Hematopoietic multipotent progenitor cell treated with erythropoietin and hydrocortisone succinate and interleukin-3 and kit ligand, for 17 days (in vitro differentiated cells): ENCODE measurements around the gene RPS6KA1.
A peak's percentile ranks its signal among the peaks of the same experiment; 100 is the strongest.
"Not testable (repeated sequence)": the region's sequence is repeated elsewhere in the genome, so short reads cannot be mapped to it uniquely, and the experiment has no call there.

Experiments used
- DNase-seq: peaks from one replicate; pipeline ENCODE4 v3.0.0-alpha.2; 2015; ENCODE audit warnings: low spot score

Gene RPS6KA1

DNA sequence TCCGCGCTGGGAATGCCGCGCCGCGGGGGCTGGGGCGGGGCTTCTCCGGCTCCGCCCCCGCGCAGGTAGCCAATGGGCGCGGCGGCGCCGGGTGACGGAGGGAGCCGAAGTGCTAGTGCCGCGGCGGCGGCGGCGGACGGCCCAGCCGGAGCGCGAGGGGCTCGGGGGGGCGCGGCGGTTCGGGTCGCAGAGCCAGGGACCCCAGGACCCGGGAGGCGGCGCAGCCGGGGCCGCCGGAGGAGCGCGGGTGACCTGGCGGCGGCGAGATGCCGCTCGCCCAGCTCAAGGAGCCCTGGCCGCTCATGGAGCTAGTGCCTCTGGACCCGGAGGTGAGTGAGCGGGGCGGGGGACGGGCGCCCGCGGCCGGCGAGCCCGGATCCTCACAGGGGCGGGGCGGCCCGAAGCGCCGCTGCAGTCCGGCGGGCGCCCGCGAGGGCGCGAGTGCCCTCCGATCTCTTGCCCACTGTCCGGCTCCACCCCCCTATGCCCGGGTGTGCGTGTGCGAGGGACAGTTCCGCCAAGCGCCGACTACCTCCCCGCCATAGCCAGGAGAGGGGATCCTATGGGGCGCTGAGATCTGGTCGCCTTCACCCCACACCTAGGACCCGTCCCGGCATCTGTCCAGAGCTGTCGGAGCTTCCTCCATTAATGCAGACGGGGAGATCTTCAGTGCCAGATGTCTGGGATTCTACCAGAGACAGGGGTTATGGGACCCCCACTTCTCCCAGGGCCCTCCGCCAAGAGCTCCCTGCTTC is at the start of gene RPS6KA1:
TSS of gene RPS6KA1 (plus strand) at position 107 of the 755 bp plus-strand sequence. CDS start at position 267, 160 bp downstream.
- DNase-seq = peak; percentile 70

- no peak for DNase-seq
Observed at GRCh38 chr1:26482921-26483320, 46.6 kb upstream of the RPS6KA1 start.

- DNase-seq = no peak
Observed at GRCh38 chr1:26483980-26484379, 45.6 kb upstream of the RPS6KA1 start.

- DNase-seq = no peak
Observed at GRCh38 chr1:26490155-26490554, 39.4 kb upstream of the RPS6KA1 start.

DNA sequence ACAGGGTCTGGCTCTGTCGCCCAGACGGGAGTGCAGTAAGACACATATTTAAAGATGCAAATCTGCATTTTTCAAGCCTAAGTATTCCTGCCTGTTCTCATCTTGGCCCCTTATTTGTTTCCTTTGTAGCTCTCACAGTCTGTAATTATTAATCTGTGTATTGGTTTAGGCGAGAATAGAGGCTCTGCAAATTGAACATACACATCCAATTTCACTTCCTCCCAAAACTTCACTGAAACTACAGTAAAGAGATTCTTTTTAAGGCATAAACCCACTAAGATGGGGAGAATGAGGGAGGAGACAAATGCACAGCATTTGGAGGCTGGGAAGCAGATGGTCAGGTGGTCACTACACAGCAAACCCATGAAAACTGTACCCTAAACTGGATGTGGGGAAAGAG is 36.3 kb upstream of the RPS6KA1 start:
- no peak for DNase-seq

DNA sequence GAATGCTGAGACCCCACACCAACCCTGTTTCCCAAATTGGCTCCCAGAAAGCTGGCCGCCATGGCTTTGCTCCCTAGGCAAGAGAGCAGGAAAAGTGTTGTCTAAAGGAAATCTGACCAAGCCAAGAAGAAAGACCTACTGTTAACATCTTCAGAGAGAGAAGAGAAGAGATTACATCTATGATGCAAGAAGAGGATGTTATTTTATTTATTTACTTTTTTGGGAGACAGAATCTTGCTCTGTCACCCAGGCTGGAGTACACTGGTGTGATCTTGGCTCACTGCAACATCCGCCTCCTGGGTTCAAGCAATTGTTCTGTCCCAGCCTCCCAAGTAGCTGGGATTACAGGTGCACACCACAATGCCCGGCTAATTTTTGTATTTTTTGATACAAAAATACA is 35.6 kb upstream of the RPS6KA1 start:
- DNase-seq = no peak

DNA sequence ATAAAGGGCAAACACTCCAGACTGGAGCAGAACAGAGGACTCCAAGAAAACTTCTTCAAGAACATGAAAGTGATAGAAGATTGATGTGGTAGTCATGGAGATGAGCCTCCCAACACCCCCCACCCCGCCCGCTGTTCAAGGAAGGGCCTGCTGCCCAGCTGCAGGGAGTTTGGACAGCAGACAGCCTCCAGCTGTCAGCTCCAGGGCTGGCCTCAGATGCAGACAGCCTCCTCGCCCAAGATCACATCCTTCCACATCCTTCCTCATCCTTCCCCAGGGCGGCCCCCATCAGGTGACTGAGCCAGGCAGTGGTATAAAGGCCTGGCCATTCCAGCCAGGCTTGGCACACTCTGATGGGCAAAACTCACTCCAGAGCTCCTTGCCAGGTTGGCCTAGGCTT is 32.7 kb upstream of the RPS6KA1 start:
- DNase-seq = no peak

DNA sequence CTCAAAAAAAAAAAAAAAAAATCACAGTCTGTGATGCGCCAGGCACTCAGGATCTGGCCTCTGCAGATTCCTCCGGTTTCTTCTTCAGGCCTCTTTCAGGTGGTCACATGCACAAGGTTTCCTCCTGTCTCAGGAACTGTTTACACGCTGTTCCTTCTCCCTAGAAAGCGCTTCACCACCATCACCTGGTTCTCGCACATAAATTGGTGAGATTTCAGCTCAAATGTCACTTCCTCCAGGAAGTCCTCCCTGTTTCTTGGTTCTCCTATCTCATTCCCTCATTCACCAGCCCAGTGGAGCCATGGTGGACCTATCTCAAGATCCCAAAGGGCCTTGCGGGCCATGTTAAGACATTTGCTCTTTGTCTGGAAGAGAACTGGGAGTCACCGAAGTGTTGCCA is 30.7 kb upstream of the RPS6KA1 start:
- DNase-seq = no peak

DNA sequence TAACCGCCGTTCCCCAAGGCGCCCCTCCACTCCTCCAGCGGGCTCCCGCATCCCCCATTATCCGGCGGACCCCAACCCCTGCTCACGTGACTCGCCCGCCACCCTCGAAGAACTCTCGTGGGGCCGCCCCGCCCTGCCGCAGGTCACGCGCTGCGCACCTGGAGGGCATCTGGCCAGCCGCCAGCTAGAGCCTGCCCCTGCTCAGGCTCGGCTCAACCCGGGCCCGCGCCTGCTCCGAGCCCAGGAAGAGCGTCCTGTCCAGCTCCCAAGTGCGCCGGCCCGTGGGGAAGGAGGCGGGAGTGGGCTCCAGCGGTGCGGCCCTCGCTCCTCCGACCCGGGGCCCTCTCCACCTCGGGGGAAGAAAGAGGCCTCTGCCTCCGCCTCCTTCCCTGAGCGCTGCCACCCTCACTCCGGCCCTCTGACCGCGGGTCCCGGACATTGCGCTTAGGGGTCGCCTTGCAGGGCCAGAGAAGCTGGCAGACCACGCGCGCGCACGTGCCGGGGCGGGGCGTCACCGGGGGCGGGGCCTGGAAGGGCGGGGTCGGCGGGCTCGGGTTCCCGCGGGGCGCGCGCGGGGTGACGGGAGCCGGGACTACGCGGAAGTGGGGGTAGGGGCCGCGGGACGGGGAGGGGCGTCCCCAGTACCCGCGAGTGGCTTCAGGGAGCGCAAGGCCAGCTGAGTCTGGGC is 28.9 kb upstream of the RPS6KA1 start:
- peak; percentile 82 for DNase-seq

DNA sequence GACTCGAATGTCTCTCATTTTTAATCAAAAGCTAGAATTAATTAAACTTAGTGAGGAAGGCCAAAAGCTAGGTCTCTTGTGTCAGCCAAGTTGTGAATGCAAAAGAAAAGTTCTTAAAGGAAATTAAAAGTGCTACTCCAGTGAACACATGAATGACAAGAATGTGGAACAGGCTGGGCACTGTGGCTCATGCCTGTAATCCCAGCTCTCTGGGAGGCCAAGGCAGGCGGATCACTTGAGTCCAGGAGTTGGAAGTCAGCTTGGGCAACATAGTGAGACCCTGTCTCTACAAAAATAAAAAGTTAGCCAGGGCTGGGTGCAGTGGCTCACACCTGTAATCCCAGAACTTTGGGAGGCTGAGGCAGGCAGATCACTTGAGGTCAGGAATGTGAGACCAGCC is 18.9 kb upstream of the RPS6KA1 start:
- not testable (repeated sequence) for DNase-seq

DNA sequence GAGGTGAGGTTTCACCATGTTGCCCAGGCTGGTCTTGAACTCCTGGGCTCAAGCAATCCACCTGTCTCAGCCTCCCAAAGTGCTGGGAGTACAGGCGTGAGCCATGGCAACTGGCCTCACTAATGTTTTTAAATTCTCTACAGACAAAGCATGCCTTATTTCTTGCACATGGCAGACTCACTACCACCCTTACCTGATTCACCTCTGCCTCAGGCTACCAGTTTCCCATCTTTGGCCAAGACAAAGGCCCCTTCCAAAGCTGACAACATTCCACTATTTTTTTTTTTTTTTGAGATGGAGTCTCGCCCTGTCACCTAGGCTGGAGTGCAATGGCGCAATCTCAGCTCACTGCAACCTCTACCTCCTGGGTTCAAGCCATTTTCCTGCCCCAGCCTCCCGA is 13.7 kb upstream of the RPS6KA1 start:
- not testable (repeated sequence) for DNase-seq

DNA sequence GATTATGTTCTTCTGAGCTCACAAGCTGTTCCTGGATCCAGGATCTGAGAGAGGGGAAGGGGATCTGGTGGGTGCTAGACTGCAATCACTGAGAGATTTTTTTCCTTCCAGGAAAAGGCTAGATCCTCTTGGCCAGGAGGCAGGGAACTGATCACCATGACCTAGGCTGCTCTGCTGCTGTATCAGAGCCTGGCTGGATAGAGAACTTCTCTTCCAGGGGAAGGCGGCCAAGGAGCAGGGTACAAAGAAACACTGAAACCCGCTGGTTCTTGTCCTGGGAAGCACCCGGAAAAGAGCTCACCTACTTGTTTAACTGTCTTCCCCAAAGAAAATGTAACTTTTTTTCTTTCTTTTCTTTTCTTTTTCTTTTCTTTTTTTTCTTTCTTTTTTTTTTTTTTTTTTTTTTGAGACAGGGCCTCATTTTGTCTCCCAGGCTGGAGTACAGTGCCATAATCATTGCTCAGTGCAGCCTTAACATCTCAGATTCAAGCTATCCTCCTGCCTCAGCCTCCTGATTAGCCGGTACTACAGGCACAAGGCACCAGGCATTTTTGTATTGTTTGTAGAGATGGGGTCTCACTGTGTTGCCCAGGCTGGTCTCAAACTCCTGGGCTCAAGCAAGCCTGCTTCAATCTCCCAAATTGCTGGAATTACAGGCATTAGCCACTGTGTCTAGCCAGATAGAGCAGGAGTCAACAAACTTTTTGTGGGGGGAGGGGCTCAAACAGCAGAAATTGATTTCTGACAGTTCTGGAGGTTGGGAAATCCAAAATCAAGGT is 12.4 kb upstream of the RPS6KA1 start:
- no peak for DNase-seq

DNA sequence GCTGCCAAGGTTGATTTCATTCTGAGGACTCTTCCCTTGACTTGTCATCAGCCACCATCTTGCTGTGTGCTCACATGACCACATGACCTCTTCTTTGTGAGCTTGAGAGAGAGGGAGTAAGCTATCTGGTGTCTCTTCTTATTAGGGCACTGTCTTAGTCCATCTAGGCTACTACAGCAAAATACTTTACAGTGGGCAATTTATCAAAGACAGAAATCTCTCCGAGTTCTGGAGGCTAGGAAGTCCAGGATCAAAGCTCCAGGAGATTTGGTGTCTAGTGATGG is 11.9 kb upstream of the RPS6KA1 start:
- no peak for DNase-seq

GRCh38 chr1:26518355-26518754 is 11.2 kb upstream of the RPS6KA1 start:
- DNase-seq = no peak

DNA sequence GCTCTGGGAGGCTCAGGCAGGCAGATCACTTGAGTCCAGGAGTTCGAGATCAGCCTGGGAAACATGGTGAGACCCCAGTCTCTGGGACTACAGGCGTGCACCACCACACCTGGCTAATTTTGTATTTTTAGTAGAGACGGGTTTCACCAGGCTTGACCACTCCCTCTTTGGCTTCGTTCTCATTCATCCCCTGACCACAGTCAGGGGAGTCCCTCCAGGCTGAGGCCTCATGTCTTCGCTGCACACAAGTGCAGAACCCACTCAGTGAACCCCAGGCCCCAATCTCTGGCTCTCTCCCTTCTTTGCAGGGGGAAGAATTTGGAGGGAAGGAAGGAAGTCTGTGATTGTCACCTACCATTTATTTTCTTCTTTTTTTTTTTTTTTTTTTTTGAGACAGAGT is 9.2 kb upstream of the RPS6KA1 start:
- DNase-seq = no peak

GRCh38 chr1:26521669-26522030 is 7.9 kb upstream of the RPS6KA1 start:
- no peak for DNase-seq

- DNase-seq = no peak
Observed at GRCh38 chr1:26522073-26522472, 7.5 kb upstream of the RPS6KA1 start.

DNA sequence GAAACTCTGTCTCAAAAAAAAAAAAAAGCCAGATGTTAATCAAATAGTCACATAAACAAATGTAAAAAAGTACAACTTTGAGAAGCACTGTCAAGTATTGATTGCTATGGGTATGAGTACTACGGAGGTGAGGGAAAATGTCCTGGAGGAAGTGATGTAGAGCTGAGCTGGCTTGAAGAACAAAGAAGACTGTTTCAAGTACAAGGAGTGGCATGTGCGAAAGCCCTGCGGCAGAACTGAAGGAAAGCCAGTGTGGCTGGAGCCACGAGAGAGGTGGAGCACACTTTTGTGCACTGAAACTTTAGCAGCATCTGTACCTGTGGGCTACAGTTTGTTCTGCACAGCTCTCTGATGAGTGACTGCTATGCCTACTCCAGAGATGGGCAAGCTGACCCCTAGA is 5.4 kb upstream of the RPS6KA1 start:
- no peak for DNase-seq

GRCh38 chr1:26526287-26526686 is 3.3 kb upstream of the RPS6KA1 start:
- DNase-seq = no peak

GRCh38 chr1:26529405-26529654 is 231 bp upstream of the RPS6KA1 start:
- no peak for DNase-seq

- DNase-seq = peak; percentile 19
Observed at GRCh38 chr1:26530410-26530894, 891 bp downstream of the RPS6KA1 start.

DNA sequence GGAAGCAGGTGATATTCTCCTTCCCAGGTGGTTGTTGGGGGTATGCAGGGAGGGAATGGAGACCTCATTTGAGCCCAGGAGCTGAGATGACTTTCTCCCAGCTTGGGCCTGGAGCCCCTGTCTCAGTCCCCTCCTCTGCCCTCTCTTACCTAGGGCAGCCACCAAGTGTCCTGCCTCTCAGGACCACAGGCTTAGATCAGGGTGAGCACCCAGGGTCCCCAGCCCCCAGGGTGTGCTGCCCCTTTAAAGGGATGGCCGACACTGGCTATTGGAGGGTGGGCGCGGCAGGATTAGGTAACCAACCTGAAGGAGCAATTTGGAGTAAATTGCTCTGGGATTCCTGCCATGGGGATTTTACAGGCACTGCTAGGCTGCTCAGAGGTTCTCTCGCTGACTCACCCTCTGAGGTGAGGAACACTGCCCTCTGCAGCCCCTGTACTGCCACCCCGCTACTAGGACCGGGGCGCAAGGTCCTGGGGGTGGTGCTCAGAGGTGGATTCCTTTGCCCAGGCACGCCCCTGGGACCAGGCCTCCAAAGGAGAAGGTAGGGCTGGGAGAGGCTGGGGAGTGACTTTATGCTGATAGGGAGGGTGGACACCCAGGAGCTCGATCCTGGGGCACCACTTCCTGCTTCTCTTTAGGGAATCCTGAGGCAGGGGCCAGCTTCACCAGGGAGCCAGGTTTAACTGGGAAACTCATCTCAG is 1.5 kb downstream of the RPS6KA1 start:
- DNase-seq = peak; percentile 71

DNA sequence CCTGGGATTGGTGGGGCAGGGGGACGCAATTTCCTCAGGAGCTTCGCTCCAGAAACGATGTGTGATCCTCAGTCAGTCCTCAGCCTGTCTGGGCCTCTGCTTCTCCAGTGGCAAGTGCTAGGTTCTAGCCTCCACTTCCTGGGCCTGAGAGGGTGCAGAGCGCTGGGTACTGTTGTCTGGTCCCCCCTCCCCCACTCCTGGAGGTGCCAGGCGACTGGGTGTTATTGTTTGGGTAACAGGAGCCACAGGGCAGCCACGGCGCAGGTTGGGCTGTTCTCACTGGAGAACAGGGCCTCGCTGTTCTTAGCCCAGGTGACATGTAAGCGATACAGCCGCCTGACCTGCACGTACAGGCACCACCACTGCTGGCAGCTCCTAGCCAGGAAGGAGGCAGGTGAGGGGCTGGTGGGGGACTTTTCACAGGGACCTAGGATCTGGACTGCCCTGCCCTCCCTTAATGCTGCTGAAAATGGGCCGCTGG is 2.1 kb downstream of the RPS6KA1 start:
- no peak for DNase-seq
